GM19395 (cell line): ENCODE data around the gene FRS3.
A peak's percentile ranks its signal among the peaks of the same experiment; 100 is the strongest.

Source experiments
- ATAC-seq: cut with Tn5 transposase; IDR thresholded peaks from one replicate; pipeline ENCODE4 v1.9.1; 2021; ENCODE audit warnings: mild to moderate bottlenecking, moderate library complexity; ENCODE audit not compliant: unreplicated experiment

The FRS3 gene

DNA sequence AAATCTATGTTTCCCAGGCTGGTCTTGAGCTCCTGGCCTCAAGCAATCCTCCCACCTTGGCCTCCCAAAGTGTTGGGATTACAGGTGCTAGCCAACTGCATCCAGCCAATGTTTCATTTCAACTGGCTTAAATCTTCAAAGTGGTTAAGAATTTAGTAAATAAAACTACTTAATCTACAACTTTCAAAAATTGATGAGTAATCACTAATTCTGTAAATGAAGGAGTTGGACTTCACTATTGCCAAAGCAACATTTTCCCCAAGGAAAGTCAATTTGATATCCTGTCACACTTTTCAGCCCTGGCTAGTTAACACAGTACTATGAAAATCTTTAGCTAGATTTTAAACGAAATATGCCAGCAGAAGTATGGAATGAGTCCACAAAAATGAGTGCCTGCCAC lies 11.6 kb upstream of the FRS3 start:
- ATAC-seq = no peak

- no peak for ATAC-seq
Measured at GRCh38 chr6:41790045-41790444, 10.3 kb upstream of the FRS3 start.

- ATAC-seq = no peak
Measured at GRCh38 chr6:41789390-41789724, 9.7 kb upstream of the FRS3 start.

- peak; percentile 83 for ATAC-seq
Measured at GRCh38 chr6:41787219-41787917, 7.7 kb upstream of the FRS3 start, which contains the start of gene TOMM6. TOMM6 (plus strand) TSS chr6:41787694; CDS start chr6:41787698, 4 bp downstream.

GRCh38 chr6:41786451-41787218 lies 6.9 kb upstream of the FRS3 start:
- peak; percentile 65 for ATAC-seq

GRCh38 chr6:41785689-41786450 lies 6.2 kb upstream of the FRS3 start:
- ATAC-seq = no peak

- no peak for ATAC-seq
Measured at GRCh38 chr6:41785254-41785653, 5.6 kb upstream of the FRS3 start.

DNA sequence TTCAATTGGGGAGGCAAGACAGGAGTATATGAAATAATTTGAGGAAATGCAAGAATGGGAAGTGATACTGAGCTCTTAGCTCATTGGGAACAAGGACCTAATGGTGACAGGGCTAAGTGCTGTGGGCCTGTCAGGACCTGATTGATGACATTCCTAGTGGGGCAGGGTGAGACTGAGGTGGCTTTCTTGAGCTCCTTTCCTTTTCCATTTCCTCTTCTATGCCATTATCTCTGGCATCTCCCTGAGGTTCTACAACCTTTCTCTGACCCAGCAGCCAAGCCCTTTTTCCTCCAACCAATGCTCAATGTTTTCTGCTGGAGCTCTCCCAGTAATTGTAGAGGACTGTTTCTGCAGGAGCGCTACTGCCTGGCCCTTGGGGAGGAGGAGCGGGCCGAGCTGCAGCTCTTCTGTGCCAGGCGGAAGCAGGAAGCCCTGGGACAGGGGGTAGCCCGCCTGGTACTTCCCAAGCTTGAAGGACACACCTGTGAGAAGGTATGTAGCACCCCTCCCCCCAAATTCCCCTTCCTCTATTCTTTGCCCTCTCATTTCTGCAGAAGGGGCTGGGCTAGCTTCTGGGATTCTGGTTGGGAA lies 5.0 kb upstream of the FRS3 start:
- no peak for ATAC-seq

DNA sequence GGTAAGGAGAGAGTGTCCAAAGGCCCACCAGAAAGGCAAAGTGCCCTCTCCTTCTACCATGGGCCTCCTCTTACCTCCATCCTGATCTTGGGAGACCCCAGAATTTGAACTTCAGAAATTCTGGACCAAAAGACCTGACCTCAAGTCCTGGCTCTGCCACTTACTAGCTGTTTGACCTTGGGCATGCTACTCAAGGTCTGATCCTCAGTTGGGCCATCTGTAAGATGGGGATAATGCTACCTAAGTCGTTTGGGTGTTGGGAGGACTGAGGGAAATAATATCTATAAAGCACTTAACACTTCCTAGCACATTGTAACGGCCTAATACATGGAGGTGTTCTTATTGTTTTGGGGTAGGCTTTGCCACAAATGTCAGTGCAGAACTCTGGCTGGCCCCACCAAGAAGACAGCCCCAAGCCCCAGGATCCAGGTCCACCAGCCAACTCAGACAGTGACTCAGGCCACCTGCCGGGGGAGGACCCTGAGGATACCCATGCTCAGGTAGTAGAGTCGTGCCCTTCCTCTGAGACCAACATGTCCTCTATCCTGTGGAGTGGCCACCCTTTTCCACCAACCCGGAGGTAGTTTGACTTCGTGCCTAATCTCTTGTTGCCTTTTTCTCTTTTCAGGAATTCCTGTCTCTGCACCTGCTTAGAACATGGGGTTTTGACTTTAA lies 3.5 kb upstream of the FRS3 start:
- ATAC-seq = no peak

DNA sequence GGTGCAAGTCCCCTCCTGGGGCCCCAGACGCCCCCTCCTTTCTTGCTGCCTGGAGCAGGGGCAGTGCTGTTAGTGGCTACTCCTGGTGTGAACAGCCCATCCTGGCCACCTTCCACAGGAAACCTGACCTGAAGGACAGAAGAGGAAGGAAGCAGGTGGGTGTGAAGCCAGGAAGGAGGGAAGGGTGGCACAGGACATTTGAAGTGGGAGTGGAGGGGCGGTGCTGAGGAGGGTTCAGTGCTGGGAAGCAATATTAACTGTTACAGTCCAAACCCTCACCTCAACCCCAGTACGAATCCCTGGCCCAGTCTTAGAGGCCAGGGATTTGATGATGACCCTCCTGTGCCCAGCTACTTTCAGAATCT lies 1.6 kb upstream of the FRS3 start:
- no peak for ATAC-seq

GRCh38 chr6:41780551-41781365 lies 1.1 kb upstream of the FRS3 start, which contains the start of gene PRICKLE4:
PRICKLE4 (plus strand) TSS chr6:41780782; CDS start chr6:41783474, 2,692 bp downstream.
- peak; percentile 9 for ATAC-seq

DNA sequence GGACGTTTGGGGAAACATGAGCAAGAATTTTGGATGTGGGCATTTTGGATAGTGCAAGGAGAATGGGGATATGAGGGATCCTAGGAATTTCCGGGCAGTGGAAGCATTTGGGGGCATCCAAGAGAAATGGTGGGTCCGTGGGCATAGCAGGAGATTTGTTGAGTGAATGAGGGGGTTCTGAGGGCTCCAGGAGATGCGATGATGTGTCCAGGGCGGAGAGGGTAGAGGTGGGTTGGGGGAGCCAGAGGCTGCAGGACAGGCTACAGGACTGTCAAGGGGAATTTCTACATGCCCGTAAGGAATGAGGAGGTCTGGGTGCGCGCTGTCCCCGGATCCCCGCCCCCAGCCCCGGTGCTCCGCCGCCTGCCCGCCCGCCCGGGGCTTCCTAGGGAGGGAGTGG lies 364 bp downstream of the FRS3 start:
- ATAC-seq = peak; percentile 15

- ATAC-seq = no peak
Measured at GRCh38 chr6:41778895-41779294, 805 bp downstream of the FRS3 start.

DNA sequence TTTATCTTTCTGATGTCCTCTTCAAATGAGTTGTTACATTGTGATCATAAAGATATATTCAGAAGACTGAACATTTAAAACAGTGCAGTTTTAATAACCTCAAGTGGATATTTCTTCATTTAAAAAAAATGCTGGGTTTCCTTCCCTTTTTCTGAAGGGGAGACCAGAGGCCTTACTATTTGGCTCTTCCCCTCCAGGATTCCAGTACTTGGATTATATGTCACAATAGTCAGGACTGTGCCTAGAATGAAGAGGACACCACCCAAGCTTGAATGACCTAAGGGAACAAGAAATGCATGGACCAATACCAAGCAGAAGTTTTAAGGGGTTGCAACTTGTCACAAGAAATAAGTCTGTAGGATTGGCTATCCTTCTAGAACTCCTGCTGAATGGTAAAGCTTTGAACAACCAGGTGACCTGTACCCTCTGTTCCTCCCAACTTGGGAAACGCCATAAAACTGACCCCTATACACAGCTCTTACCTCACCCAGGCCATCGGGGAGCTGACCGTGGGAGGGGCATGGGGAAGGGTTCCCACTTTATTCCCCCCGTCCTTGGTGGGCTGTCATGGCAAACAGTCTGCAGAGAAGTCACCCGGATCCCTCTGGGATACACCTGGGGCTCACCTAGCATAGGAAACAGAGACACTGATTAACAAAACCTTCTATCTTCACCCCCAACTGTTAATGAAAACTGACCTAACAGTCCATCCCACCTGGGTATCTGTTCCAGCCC lies 2.0 kb downstream of the FRS3 start:
- ATAC-seq = no peak

DNA sequence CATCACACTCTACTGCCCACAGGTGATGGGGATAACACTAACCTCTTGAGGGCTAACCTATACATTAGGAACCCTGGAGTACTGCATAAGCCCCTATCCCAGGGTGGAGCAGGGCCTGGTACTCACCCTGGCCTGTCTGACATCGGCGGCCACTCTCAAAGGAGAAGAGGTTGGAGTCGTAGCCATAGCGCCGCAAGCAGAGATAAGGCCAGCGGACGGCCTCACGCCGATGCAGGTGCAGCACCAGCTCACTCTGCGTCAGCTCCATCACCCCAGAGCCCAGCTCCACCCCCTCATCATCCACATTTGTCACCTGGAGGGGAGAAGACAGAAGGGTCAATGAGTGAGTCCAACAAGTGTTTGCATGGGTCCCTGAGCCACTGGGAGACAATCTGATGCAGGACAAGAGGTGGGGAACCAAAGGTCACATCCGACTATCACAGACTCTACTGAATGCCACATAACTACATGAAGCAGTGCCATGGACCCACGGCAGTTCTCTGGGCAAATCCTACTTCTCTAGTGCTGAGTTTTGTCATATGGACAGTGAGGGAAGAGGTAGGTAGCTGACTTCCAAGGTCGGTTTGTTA lies 4.3 kb downstream of the FRS3 start:
- no peak for ATAC-seq

GRCh38 chr6:41774841-41775240 lies 4.9 kb downstream of the FRS3 start:
- no peak for ATAC-seq

GRCh38 chr6:41771058-41771983 lies 8.4 kb downstream of the FRS3 start:
- ATAC-seq = no peak
